ENCODE results near the gene REPS1.

GRCh38 chr6:138923561-138923960 lies 64.5 kb downstream of the REPS1 start:
- TF ChIP-seq POLR2A (IDR thresholded peaks at IDR 0.05; ENCODE audit: low read length) (no peak), GATA1 (IDR thresholded peaks at IDR 0.05; ENCODE audit: low read depth, low read length) (no peak)

All from erythroblast (primary cell).